ENCODE data around the gene FOXN3. TPM values are rescaled to one million over a fixed set of nuclear protein-coding genes. Genes with fewer than 3 reads are reported as not detected.

FOXN3 gene
- polyA plus RNA-seq, 1 of the 3 experiments (the other 2 are of a cell fraction) = 9.8 TPM

DNA sequence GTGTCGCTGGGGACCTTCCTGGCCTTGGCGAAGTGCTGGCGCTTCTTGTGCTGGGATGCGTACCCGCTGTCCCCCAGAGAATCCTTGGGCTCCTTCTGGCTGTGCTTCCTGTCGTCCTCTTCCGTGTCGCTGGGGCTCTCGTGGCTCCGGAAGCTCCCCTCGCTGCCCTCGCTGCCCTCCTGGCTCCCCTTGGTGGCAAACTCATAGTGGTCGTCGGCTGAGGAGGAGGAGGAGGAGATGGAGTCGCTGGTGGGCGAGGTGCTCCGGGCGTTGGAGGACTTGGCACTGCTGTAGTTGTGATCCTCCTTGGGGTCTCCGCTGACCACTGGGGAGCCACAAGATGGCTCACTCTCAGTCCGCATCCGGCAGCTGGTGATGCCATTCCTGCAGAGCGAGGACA, 254.4 kb downstream of the FOXN3 start:
- H3K4me1 ChIP-seq (ENCODE audit: control insufficient read depth in 1 of 2, insufficient read depth in 2 of 2, low read depth in 1 of 2, low read length in 1 of 2) = no peaks in the 10 kb centered on the region
- no peaks in the 10 kb centered on the region for H3F3A ChIP-seq (replicated peaks; ENCODE audit: insufficient read depth)
- peaks cover 5 to 18% of the 10 kb centered on the region in 2 experiments for H3K36me3 ChIP-seq (replicated peaks in 1 of 2; ENCODE audit: control insufficient read depth in 1 of 2, insufficient read depth in 2 of 2, low read length in 1 of 2)
- POLR2A ChIA-PET = no interaction called here
- no peak overlapping the region for H2AFZ ChIP-seq (ENCODE audit: low read depth)
- H3K4me3 ChIP-seq (ENCODE audit: low read depth in 2 of 2, low read length in 1 of 2) = no peak overlapping the region
- no peak overlapping the region for H3K9ac ChIP-seq
- H3K9me3 ChIP-seq = no peaks in the 10 kb centered on the region
- H3K79me2 ChIP-seq (ENCODE audit: insufficient read depth) = no peaks in the 10 kb centered on the region
- H3K27me3 ChIP-seq (ENCODE audit: insufficient read depth) = no peaks in the 10 kb centered on the region
- no peak for TF ChIP-seq RAD21 (IDR thresholded peaks at IDR 0.05; ENCODE audit: low read length)
- no peak for TF ChIP-seq NFIC (IDR thresholded peaks at IDR 0.05; ENCODE audit: borderline replicate concordance)
- no peak overlapping the region for H3K4me2 ChIP-seq
- no peaks in the 10 kb centered on the region for H4K20me1 ChIP-seq (ENCODE audit: insufficient read depth)
- no peaks in the 10 kb centered on the region for H3K9me2 ChIP-seq
- DNase-seq = no peak
- 99% methylated on average over 19 of the region's 22 CpGs for WGBS (ENCODE audit: low lambda C conversion rate)
- CTCF ChIA-PET = interaction anchor here (1.1 kb wide), 1 partner anchor 16 kb away, joined by 3 read pairs; no protein-coding TSS in a partner anchor
- H3K27ac ChIP-seq (ENCODE audit: low read depth in 2 of 2, low read length in 1 of 2) = no peak overlapping the region

- H3K4me3 ChIP-seq (ENCODE audit: low read depth in 2 of 2, low read length in 1 of 2) = no peak overlapping the region
- H3K36me3 ChIP-seq (replicated peaks in 1 of 2; ENCODE audit: control insufficient read depth in 1 of 2, insufficient read depth in 2 of 2, low read length in 1 of 2) = peaks cover 0 to 15% of the 10 kb centered on the region in 2 experiments
- no peaks in the 10 kb centered on the region for H3K9me3 ChIP-seq
- H3K27ac ChIP-seq (ENCODE audit: low read depth in 2 of 2, low read length in 1 of 2) = no peak overlapping the region
- H2AFZ ChIP-seq (ENCODE audit: low read depth) = no peak overlapping the region
- CTCF ChIA-PET = no interaction called here
- no peak overlapping the region for H3K4me2 ChIP-seq
- TF ChIP-seq RCOR1 (IDR thresholded peaks at IDR 0.05; ENCODE audit: low read length) (no peak), ELF1 (IDR thresholded peaks at IDR 0.05) (no peak), MAX (IDR thresholded peaks at IDR 0.05; ENCODE audit: low read depth) (no peak), GATA2 (CRISPR knock-in tag; IDR thresholded peaks at IDR 0.05) (no peak), ZBTB33 (IDR thresholded peaks at IDR 0.05; ENCODE audit: borderline replicate concordance, low read depth) (no peak), RFX5 (IDR thresholded peaks at IDR 0.05; ENCODE audit: low read length) (no peak), FOXJ3 (CRISPR knock-in tag; IDR thresholded peaks at IDR 0.05) (no peak), FOXM1 (IDR thresholded peaks at IDR 0.05; ENCODE audit: low read depth) (no peak), JUND (IDR thresholded peaks at IDR 0.05) (no peak), EZH2phosphoT487 (IDR thresholded peaks at IDR 0.05; ENCODE audit: borderline replicate concordance, low read depth) (no peak), SMC3 (IDR thresholded peaks at IDR 0.05; ENCODE audit: low read depth, low read length) (no peak), POLR2AphosphoS5 (IDR thresholded peaks at IDR 0.05; ENCODE audit: low read depth, low read length) (no peak), GABPA (IDR thresholded peaks at IDR 0.05; ENCODE audit: low read depth) (no peak), EP300 (IDR thresholded peaks at IDR 0.05; ENCODE audit: borderline replicate concordance in 1 of 2, low read depth in 1 of 2, low read length in 1 of 2) (no peak), SIN3A (IDR thresholded peaks at IDR 0.05; ENCODE audit: borderline replicate concordance, low read depth, low read length) (no peak), TAF1 (IDR thresholded peaks at IDR 0.05; ENCODE audit: borderline replicate concordance, low read depth, low read length) (no peak), FOSL2 (IDR thresholded peaks at IDR 0.05; ENCODE audit: borderline replicate concordance, low read depth) (no peak)
- TF ChIP-seq, protein P1, sequence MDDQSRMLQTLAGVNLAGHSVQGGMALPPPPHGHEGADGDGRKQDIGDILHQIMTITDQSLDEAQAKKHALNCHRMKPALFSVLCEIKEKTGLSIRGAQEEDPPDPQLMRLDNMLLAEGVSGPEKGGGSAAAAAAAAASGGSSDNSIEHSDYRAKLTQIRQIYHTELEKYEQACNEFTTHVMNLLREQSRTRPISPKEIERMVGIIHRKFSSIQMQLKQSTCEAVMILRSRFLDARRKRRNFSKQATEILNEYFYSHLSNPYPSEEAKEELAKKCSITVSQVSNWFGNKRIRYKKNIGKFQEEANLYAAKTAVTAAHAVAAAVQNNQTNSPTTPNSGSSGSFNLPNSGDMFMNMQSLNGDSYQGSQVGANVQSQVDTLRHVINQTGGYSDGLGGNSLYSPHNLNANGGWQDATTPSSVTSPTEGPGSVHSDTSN (IDR thresholded peaks at IDR 0.05) = no peak
- TF ChIP-seq, protein P2, sequence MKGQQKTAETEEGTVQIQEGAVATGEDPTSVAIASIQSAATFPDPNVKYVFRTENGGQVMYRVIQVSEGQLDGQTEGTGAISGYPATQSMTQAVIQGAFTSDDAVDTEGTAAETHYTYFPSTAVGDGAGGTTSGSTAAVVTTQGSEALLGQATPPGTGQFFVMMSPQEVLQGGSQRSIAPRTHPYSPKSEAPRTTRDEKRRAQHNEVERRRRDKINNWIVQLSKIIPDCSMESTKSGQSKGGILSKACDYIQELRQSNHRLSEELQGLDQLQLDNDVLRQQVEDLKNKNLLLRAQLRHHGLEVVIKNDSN (IDR thresholded peaks at IDR 0.05; ENCODE audit: borderline replicate concordance, low read depth) = no peak
- WGBS (ENCODE audit: low lambda C conversion rate) = 95% methylated on average over 7 of the region's 7 CpGs
- H3K79me2 ChIP-seq (ENCODE audit: insufficient read depth) = no peaks in the 10 kb centered on the region
- H4K20me1 ChIP-seq (ENCODE audit: insufficient read depth) = no peaks in the 10 kb centered on the region
- no peaks in the 10 kb centered on the region for H3K27me3 ChIP-seq (ENCODE audit: insufficient read depth)
- no peaks in the 10 kb centered on the region for H3F3A ChIP-seq (replicated peaks; ENCODE audit: insufficient read depth)
- POLR2A ChIA-PET = no interaction called here
- no peaks in the 10 kb centered on the region for H3K4me1 ChIP-seq (ENCODE audit: control insufficient read depth in 1 of 2, insufficient read depth in 2 of 2, low read depth in 1 of 2, low read length in 1 of 2)
- H3K9me2 ChIP-seq = no peaks in the 10 kb centered on the region
- H3K9ac ChIP-seq = no peak overlapping the region
- no peak for DNase-seq
Observed at GRCh38 chr14:89160437-89160836, 256.6 kb downstream of the FOXN3 start.

Data from SK-N-SH (cell line).